LNCAP (cell line): ENCODE results near the gene DHX9.

Experiments used
- CTCF ChIP-seq: fragments of 450-650 bp; IDR thresholded peaks from 2 replicates; pipeline ENCODE4 v1.5.1; 2017; ENCODE audit warnings: mild to moderate bottlenecking

Gene DHX9

GRCh38 chr1:182803846-182804245 lies 35.3 kb upstream of the DHX9 start:
- TF ChIP-seq CTCF, result no peak

- TF ChIP-seq CTCF, result no peak
These were observed 33.0 kb upstream of the DHX9 start for GRCh38 chr1:182806015-182806678.

- TF ChIP-seq CTCF, result no peak
These were observed 31.2 kb upstream of the DHX9 start for GRCh38 chr1:182807907-182808306.

GRCh38 chr1:182809414-182809957 lies 29.7 kb upstream of the DHX9 start:
- TF ChIP-seq CTCF, result no peak

- peak; percentile 20; the same call in 1 of the 2 replicates for TF ChIP-seq CTCF
These were observed 27.0 kb upstream of the DHX9 start for GRCh38 chr1:182811975-182812722.

- no peak for TF ChIP-seq CTCF
These were observed 22.3 kb upstream of the DHX9 start for GRCh38 chr1:182816863-182817262.

- TF ChIP-seq CTCF, result no peak
These were observed 21.3 kb upstream of the DHX9 start for GRCh38 chr1:182817802-182818201.
